AG08395 (cell line): Measurements from ENCODE around the gene DGKQ.

Experiments used
- DNase-seq: peaks from one replicate; pipeline ENCODE4 v3.0.0; 2012; ENCODE audit warnings: mixed read lengths, low spot score

Gene DGKQ, protein sequence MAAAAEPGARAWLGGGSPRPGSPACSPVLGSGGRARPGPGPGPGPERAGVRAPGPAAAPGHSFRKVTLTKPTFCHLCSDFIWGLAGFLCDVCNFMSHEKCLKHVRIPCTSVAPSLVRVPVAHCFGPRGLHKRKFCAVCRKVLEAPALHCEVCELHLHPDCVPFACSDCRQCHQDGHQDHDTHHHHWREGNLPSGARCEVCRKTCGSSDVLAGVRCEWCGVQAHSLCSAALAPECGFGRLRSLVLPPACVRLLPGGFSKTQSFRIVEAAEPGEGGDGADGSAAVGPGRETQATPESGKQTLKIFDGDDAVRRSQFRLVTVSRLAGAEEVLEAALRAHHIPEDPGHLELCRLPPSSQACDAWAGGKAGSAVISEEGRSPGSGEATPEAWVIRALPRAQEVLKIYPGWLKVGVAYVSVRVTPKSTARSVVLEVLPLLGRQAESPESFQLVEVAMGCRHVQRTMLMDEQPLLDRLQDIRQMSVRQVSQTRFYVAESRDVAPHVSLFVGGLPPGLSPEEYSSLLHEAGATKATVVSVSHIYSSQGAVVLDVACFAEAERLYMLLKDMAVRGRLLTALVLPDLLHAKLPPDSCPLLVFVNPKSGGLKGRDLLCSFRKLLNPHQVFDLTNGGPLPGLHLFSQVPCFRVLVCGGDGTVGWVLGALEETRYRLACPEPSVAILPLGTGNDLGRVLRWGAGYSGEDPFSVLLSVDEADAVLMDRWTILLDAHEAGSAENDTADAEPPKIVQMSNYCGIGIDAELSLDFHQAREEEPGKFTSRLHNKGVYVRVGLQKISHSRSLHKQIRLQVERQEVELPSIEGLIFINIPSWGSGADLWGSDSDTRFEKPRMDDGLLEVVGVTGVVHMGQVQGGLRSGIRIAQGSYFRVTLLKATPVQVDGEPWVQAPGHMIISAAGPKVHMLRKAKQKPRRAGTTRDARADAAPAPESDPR

DNA sequence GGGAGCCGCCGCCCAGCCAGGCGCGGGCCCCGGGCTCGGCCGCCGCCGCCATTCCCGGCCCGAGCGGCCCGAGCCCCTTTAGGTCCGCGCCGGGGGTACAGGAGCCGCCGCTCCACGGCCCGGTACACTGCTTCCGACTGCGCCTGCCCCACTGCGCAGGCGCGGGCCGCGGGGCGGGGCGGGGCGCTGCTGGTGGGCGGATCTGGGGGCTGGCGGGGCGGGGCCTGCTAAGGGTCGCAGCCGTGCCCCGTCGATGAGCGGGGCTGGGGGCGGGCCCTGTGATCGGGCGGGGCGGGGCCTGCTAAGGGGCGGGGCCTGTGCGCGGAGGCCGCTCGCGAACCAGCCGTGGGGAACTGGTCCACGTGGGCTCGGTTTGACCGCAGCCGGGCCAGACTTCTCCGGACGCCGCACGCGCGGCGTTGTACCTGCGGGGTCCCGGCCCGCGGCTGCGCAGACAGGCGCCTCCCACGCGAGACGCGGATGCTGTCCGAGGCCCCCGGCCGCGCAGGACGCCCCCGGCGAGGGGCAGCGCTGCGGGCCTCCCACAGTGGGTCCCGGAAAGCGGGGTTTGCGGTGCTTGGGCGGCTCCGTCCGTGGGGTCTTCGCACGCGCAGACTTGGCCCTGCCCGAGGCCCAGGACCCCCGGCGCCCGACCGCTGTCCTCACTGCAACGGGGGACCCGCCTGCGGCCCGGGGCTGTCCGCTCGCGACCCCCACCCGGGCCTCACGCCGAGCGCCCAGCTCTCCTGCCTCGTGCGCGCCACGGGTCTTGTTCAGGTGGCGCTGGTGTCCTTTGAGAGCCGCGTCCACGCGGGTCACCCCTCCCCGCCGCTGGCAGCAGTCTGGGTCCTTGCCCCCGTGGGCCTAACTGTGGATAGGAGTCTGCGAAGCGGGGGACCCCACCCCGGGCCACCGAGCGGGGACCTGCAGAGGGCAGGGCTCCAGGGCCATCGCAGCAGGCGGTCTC lies at the start of gene DGKQ:
DGKQ (minus strand) TSS at position 139 of the 967 bp plus-strand sequence; CDS start at position 52, 87 bp downstream.
- DNase-seq: peak; percentile 99

DNA sequence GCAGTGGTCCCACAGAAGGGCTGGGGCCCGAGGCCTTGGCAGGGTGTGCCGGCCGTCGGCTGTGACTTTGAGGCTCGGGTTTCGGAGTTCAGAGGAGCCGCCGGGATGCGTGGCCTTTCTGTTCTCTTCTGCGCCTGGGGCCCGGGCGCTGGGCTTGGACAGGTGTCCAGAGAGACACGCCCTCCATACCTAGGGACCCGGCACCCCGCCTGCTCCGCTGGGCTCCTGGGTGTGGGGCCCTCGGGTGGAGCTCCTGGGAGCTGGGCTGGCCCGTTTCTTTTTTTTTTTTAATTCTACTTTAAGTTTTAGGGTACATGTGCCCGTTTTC lies 49.3 kb upstream of the DGKQ start:
- DNase-seq: no peak

DNA sequence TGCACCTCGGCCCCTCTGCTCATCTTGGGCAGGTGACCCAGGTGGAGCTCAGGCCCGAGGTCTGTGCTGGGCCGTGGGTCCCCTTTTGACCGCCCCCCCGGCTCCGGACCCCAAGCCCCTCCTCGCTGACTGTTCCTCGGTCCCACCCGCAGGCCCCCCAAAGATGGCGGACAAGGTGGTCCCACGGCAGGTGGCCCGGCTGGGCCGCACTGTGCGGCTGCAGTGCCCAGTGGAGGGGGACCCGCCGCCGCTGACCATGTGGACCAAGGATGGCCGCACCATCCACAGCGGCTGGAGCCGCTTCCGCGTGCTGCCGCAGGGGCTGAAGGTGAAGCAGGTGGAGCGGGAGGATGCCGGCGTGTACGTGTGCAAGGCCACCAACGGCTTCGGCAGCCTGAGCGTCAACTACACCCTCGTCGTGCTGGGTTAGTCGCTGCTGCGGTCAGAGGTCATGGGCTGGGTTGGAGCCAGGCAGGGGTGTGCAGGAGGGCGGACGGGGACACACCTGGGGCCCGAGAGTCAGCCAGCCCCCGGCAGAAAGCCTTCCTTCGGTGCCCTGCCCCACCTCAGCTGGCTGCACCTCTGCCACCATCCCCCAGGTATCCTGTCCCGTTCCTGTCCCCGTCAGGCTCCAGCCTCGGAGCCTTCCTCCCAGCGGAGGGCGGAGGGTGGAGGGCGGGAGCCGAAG lies 48.8 kb upstream of the DGKQ start:
- no peak for DNase-seq

DNA sequence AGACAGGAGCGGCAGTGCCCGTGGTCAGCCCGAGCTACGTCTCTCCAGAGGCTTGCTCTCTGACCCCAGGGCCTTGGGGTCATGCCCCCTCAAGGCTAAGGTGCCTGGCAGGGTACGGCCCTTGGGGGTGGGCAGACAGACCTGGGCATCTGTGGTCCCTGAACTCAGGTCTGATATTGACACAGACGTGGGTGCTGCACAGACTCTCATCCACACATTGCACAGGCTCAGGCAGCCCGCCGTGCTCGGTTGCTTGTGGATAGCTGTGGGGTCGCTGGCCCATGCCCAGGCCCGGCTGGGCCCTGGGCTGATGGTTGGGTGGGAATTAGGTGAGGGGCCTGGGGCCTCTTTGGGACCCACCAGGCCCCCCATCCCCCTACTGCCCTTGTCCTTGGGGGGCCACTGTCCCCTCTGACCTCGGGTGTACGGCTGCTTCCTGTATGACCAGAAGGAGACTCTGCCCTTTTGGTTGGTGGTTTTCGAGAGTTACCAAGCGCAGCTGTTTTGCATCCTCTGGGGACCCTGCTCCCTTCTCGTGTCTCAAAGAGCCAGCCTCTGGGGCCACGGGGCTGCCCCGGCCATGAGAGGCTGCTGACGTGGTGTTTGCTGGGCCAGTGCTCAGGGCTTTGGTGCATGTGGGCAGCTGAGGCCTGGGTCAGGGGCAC lies 48.1 kb upstream of the DGKQ start:
- DNase-seq: no peak

DNA sequence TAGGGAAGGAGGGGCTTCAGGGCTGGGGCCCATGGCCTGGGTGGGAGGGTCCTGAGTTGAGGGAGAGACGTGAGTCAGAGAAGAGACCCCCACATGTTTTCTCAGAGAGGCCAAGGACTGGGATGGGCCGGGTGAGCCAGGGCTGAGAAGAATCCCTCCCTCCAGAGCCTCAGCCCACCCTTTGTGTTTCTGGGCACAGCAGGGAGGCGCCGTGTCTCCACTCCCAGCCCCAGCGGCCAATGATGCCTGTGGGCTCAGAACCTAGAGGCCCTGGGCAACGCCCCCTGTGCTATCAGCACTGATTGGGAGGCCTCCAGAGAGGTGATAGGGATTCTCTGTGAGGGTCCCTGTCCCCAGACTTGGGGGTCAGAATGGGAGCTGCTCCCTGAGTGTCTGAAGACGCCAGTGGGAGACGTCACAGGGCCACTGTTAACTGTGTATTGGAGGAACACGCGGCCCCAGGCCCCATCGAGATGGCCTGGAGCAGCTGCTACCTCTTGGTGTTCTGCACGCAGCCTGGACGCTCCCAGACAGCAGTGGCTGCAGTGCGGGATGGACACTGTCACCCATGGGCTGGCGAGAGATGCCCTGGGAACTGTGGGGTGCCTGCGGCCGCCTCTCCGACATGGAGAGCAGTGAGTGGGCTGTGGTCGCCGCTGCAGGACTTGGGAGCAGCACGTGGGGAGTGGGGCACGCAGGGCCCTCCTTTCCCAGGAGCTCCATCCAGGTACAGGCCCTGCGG lies 46.5 kb upstream of the DGKQ start:
- DNase-seq: no peak

DNA sequence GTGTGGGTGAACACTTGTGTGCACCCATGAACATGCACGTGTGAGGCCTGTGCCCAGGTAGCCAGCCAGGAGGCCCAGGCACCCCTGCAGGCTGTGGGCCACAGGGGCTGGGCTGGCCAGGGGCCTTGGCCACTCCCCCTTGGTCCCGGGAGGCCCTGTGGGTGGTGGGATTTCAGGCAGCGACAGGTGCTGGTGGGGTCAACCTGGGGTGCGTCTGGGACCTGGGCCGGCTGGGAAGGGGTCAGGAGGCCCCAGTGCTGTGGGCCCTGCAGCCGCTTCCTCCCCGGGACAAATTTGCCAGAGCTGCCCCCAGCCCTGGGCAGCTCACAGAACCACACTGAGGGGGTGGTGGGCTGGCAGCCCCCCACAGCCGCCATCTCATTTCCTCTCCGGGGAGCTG lies 46.0 kb upstream of the DGKQ start:
- DNase-seq: no peak

DNA sequence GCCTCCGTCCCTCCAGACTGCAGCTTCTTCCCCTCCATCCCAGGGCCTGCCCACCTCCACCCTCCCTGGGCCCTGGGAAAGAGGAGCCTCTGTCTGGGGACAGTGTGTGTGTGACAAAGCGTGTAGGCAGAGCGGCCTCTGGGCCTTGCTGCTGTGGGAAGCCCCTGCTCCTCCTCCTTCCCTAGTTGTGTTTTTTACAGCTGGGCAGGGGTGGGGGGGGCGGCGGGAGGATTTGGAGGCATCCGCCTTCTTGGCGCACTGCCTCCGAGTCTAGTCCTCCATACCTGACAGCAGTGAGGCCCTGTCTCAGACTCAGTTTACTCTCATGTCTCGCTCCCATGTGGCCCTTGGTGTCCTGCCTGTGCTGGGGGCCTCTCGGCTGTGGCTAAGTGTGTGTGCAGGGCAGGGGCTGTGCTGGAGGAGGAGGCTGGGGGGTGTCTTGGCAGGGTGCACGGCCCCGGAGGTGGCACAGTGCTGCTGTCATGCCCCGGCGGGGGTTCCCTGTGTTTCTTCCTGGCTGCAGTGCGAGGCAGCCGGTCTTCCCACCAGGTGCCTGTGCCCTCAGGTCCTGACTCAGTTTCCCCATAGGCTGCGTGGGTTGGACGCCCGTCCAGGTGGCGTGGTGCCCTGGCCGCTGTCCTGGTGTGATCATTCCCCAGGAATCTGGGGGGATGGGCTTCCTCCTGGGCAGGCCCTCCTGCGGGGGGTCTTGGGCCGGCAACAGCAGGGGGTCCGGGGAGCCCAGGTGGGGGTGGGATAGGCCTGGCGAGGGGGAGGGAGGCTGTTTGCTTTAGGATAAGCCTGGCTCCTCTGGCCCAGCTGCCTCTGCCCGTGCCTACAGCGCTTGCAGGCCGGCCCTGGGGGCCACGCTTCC lies 45.0 kb upstream of the DGKQ start:
- no peak for DNase-seq

DNA sequence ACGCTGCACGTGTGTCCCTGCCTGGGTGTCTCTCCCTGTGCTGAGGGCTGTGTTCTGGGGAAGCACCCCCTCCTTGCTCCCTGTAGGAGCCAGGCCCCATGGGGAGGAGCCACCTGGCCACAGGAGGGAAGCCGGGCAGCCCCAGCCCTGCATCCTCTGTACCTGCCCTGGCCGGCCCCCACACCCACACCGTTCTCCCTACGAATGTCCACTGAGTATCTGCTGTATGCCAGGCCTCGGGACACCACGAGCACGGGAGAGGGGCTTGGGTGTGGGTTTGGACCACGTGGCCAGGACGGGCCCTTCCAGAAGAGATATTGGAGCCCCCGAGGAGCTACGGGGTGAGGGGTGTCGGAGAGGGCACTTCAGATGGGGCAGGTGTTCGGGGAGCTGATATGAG lies 44.3 kb upstream of the DGKQ start:
- no peak for DNase-seq

DNA sequence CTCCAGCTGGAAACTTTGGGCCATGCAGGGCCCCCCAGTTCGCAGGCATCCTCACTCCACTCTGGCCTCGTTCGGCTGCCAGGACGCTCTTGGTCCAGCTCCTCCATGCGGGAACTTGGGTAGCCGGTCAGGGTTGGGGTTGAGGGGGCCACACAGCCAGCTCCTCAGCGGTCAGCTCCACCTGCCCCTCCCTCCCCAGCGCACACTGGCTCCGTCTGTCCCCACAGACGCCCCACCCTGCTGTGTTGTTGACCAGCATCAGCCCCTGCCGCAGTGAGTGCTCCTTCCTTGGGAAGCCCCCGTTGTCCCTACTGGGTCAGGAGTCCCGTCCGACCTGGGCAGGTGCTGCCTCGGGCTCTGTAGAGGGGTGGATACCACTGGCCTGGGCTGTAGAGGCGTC lies 43.8 kb upstream of the DGKQ start:
- DNase-seq: no peak

DNA sequence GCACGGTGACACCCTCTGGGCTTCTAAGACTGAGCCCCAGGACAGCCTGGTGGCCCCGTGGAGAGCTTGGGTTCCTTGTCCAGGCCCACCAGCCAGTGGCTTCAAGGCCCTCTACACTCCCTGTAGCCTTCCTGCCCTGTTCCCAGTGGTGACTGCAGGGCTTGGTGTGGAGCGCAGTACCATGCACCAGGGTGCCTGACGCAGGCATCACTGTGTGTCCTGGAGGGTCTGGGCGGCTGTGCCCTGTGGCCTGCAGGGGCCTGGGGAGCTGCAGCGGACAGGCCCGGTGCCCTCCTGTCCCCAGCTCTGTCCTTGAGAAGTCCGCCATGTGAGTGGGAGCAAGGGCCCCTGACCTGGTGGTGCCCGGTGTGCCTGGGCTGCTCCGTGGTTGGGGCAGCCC lies 42.4 kb upstream of the DGKQ start:
- no peak for DNase-seq

DNA sequence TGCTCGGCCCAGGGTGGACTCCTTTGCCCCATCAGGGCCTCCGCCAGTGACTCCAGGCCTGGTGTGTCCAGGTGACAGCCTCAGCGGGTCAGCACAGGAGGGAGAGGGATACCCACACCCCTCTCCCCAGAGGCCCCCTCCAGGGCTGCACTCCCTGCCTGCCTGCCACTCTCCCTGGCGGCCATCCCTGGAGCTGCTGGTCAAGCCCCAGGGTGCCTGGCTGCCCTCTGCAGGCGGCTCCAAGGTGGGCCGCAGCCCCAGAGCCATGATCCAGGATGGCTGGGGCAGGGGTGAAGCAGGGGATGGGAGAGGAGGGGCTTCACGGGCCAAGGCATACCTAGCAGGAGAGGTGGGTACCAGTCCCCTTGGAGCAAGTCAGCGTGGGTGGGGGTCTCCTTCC lies 41.8 kb upstream of the DGKQ start:
- no peak for DNase-seq

DNA sequence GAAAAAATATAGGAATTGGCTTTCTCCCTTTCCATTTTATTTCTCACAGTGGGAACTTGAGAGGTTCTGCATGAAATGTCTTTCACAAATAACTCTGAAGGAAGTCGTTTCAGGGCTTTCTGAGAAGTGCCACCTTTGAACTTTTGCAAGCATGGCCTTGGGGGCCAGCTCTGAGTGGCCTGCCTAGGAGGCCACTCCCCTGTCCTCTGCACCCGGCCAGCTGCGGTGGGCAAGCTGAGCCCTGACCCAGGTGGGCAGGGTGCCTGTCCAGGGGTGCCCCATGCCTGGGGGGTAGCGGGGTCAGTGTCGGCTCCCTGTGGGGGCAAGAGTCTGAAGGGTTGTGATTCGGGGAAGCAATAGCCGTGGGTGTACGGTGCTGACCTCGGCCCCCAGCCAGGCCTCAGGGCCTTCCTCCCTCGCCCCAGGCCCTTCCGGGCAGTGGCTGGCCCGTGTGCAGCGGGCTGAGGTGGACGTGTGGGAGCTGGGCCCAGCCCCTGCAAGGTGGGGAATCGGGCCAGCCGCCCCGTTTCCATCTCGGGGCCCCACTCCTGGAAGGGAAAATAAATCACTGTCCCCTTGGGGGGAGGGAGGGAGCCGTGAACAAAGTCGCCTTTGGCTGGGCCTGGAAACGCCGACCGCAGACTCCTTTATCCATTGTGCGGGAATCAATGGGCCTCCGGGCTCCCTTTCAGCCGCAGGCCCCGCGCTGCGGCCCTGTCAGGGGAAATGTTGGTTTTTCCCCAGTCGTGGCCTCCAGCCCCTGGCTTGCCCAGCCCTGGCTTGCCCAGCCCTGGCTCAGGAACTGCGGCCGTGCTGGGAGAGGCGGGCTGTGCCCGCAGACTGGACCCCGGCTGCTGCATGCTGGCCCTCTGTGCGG lies 41.2 kb upstream of the DGKQ start:
- DNase-seq: no peak

DNA sequence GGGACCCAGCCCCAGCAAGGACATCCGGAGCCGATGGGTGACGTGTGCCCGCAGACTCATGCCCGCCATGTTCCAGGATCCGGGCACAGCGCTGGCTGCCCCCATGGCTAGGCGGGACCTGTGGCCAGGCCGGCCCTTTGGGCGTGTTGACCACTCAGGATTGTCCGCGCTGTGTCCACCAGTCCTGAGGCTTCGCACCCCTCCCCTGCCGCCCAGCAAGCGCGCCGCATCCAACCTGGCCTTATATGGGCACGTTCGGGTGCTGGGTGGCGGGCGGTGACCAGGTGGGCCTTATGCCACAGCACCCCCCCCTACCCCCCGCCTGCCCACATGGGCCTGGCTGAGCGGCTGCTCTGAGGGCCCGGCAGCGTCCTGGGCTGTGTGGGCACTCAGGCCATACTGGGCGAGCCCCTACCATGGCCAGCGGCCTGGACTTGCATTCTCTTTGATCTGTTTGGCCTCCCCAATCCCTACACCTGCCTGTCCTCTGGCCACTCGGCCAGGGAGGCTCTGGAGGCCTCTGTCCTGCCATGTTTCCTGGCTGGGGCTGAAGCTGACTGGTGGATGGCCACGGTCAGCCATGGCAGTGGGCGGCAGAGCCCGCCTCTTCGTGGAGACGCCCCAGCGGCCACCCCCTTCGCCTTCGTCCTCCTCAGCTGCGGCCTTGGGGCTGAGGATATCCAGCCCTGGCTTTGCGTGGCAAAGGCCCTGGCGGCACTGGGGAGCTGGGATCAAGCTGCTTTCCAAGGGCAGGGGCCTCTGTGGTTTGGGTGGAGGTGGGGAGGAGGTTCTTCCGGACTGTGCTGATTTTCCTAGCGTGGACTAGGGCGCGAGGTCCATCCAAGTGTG lies 40.1 kb upstream of the DGKQ start:
- DNase-seq: no peak

DNA sequence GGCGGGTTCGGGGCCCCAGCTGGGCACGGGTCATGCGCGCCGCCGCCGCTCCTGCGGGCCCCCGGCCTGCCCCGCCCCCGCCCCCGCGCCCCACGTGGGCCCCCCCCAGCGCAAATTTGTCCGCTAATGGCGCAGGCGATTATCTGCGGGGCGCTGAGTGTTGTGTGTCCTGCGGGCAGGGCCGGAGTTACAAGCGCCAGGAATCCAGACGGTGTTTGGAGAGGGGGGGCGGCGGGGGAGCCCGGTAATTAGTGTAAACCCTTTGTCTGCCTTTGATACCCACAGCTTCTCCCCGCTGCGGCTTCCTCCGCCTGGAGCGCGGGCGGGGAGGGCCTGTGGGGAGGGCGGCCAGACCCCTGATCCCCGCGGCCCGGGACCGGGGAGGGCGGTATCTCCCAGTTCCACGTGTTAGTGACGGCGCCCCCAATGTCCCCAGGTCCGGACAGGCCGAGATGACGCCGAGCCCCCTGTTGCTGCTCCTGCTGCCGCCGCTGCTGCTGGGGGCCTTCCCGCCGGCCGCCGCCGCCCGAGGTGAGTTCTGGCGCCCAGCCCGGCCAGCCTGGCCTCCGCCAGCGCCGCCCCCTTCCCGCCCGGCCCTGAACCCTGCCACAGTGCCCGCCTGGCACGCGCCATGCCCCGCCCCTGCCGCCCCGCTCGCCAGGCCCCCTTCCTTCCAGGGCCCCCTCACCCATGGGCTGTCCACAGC lies 38.8 kb upstream of the DGKQ start:
- DNase-seq: no peak

DNA sequence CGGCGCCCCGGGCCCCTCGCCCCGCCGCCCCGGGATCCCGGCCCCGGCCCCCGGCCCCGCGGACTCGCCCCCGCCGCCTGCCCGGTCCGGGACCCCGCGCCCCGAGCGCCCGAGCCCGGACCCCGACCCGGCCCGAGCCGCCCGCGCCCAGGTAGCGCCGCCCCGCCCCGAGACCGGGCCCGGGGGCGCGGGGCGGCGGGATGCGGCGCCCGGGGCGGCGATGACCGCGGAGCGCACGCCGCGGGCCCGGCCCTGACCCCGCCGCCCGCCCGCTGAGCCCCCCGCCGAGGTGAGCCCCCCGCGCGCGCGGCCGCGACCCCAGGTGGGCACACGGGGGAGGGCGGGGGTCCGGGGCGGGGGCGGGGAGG lies 38.3 kb upstream of the DGKQ start:
- no peak for DNase-seq

DNA sequence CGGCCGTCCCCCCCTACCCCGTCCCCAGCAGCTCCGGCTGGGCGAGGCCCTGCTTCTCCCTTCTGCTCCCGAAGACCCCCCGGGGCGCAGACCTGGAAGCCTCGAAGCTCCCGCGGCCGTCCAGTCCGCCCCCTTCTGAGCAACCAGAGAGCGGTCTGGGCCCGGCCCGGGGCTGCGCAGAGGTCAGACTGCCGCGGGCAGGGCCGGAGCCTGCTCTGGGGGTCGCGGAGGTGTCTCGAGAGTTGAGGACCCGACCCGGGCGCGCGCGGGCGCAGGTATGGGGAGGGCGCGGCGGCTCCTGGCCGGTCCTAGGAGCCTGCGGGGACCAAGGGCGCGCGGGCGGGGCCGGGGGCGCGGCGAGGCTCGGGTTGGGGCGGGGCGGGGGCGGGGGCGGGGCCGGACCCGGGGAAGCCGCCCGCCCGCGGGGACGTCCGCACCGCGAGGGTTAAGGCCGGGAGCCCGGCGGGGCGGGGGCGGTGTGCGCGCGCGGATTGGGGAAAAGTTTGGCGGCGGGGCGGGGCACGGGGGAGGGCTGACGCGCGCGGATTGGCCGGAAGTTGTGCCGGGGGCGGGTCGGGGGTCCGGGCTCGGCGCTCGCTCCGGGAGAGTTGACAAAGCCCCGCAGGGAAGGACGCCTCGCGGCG lies 37.8 kb upstream of the DGKQ start, which contains the start of gene FGFRL1:
FGFRL1 (plus strand) TSS at position 605 of the 644 bp plus-strand sequence. CDS start 860 bp downstream, outside the sequence.
- peak; percentile 97 for DNase-seq
